Adipocyte (in vitro differentiated cells): ENCODE results near the gene ZFPL1.

Experiments used
- DNase-seq: peaks from one replicate; pipeline ENCODE4 v3.0.0-alpha.2; 2015; ENCODE audit warnings: low read depth
- H3K27me3 ChIP-seq: replicated peaks from 2 replicates; pipeline ENCODE4 v1.7.0; 2013; ENCODE audit warnings: mild to moderate bottlenecking, low read length, moderate library complexity; ENCODE audit not compliant: control insufficient read depth, insufficient read depth
- H3K36me3 ChIP-seq: 2 replicates; pipeline ENCODE4 v1.7.0; 2013; ENCODE audit warnings: low read length, mild to moderate bottlenecking, moderate library complexity; ENCODE audit not compliant: control insufficient read depth, insufficient read depth, severe bottlenecking
- H3K4me1 ChIP-seq: 2 replicates; pipeline ENCODE4 v1.7.0; 2013; ENCODE audit warnings: mild to moderate bottlenecking, low read length, moderate library complexity; ENCODE audit not compliant: control insufficient read depth, insufficient read depth
- H3K4me3 ChIP-seq: 2 replicates; pipeline ENCODE4 v1.7.0; 2013; ENCODE audit warnings: mild to moderate bottlenecking, low read length, moderate library complexity
- H3K9ac ChIP-seq: 2 replicates; pipeline ENCODE4 v1.7.0; 2013; ENCODE audit warnings: mild to moderate bottlenecking, low read length, moderate library complexity
- H3K9me3 ChIP-seq: 2 replicates; pipeline ENCODE4 v1.7.0; 2013; ENCODE audit warnings: mild to moderate bottlenecking, low read length, moderate library complexity; ENCODE audit not compliant: control insufficient read depth

ZFPL1 gene

DNA sequence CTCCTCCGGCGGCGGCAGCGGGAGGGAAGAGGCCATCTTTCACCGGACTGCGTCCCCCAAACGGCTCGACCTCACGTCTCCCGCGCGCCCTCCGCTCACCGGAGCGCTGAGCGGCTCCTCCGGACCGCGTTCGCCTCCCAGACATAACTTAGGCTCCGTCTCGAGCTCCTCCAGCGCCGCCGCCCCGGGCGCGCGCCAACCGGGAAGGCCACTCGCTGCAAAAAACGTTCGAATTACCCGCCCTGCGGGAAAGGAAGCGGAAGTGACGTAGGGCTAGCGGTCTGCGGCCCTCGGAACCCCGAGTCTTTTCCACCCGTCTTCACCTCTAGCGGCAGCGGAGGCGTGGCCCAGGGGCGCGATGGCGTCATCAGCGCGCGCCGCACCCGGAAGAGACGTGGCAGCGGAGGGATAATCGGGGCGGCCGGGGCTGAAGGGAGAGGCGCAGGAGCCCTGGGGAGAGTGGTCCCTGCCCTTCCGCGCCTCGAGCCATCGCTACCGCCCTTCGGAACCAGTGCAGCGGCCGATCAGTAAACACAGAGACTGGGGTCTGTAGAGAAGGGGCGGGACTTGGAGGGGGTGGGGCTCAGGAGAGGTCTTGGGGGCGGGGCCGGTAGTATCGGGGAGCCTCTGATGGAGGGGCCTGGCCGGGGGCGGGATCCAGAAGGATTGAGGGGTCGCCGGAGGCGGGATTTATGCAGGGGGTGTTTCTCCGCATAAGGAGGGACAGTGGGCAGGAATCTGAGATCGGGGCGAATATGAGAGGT, at the start of gene ZFPL1, which contains the start of gene CDCA5:
ZFPL1 (plus strand) TSS at position 389 of the 764 bp plus-strand sequence. CDS start 477 bp downstream, outside the sequence.
CDCA5 (minus strand) TSS at position 207 of the 764 bp plus-strand sequence; CDS start at position 145, 62 bp downstream.
- no peaks in the 10 kb centered on the region for H3K27me3 ChIP-seq
- peak within 1 kb of the TSS; percentile 97 for H3K4me3 ChIP-seq
- H3K9me3 ChIP-seq: no peaks in the 10 kb centered on the region
- H3K4me1 ChIP-seq: peaks cover 18% of the 10 kb centered on the region
- H3K9ac ChIP-seq: peak within 1 kb of the TSS; percentile 97
- H3K36me3 ChIP-seq: peaks cover 37% of the 10 kb centered on the region
- peak; percentile 98 for DNase-seq

DNA sequence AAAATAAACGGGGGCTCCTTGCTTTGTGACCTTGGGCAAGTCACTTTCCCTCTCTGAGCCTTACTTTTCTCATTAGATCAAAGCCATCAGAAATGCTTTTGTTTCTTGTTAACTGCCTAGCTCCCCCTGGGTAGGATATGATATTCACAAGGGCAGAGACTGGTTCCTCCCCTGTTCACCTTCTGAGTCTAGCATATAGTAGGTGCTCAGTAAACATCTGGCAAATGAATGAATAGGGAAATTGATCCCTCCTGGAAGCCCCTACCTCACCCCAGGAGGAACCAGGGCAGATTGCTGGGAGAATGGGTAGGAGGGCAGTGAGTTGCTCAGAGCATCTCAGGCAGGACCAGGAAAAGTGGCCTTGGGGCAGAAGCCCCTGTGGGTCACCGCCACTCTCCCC, 49.6 kb upstream of the ZFPL1 start:
- Histone ChIP-seq H3K4me1 (peaks cover 7% of the 10 kb centered on the region), H3K4me3 (no peak overlapping the region), H3K9me3 (no peaks in the 10 kb centered on the region), H3K27me3 (no peaks in the 10 kb centered on the region), H3K9ac (no peak overlapping the region), H3K36me3 (peaks cover 29% of the 10 kb centered on the region)
- no peak for DNase-seq

DNA sequence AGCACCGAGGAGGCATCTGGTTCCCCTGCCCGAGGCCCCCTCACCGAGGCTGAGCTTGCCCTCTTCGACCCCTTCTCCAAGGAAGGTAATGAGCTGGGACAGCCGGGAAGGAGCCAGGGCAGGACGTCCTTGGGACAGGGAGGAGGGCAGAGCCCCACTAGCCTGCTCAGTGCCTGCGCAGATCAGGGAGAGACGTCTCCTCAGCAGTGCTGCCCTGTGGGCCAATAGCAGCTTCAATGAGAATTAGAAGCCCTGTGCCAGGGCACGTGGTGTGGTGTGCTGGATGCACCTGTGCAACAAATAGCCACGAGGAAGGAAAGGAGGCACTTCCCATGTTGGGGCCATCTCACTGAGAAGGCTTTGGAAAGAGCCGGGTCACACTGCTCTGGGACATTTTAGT, 48.4 kb upstream of the ZFPL1 start:
- Histone ChIP-seq H3K9me3 (no peaks in the 10 kb centered on the region), H3K4me3 (no peak overlapping the region), H3K27me3 (no peaks in the 10 kb centered on the region), H3K36me3 (peaks cover 32% of the 10 kb centered on the region), H3K4me1 (peaks cover 13% of the 10 kb centered on the region), H3K9ac (no peak overlapping the region)
- DNase-seq: no peak

DNA sequence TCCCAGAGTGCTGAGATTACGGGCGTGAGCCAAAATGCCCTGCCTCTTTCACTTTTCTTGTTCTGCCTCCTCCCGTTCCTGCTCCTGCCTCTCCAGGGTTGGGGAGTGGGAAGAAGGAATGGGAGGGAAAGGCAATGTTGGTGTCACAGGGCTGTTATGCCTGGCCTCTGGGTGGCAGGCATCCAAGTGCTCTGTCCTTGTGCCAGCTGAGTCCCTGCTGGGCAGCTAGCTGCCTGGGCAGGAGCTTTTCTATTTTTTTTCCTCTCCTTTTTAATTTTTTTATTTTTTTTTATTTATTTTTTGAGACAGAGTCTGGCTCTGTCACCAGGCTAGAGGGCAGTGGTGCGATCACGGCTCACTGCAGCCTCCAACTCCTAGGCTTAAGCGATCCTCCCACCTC, 47.1 kb upstream of the ZFPL1 start:
- no peak overlapping the region for H3K4me3 ChIP-seq
- H3K27me3 ChIP-seq: no peaks in the 10 kb centered on the region
- no peak for DNase-seq
- H3K9ac ChIP-seq: no peak overlapping the region
- no peaks in the 10 kb centered on the region for H3K9me3 ChIP-seq
- H3K4me1 ChIP-seq: peaks cover 16% of the 10 kb centered on the region
- H3K36me3 ChIP-seq: peaks cover 32% of the 10 kb centered on the region

DNA sequence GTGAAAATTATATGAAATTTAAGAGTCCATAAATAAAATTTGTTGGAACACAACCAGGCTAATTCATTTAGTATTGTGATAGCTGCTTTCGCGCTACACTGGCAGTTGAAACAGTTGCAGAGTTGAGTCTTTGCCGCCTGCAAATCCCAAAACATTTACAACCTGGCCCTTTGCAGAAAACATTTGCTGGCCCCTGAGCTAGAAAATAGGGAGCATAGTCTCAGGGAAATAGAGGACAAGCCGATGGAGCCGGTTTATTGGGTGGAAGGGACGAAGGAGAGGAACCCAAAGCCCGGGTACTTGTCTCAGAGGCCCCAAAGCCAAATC, 43.5 kb upstream of the ZFPL1 start:
- DNase-seq: no peak
- Histone ChIP-seq H3K9me3 (no peaks in the 10 kb centered on the region), H3K27me3 (no peaks in the 10 kb centered on the region), H3K9ac (peak overlapping the region; percentile 88), H3K36me3 (peaks cover 23% of the 10 kb centered on the region), H3K4me3 (peak overlapping the region; percentile 85), H3K4me1 (peaks cover 35% of the 10 kb centered on the region)

DNA sequence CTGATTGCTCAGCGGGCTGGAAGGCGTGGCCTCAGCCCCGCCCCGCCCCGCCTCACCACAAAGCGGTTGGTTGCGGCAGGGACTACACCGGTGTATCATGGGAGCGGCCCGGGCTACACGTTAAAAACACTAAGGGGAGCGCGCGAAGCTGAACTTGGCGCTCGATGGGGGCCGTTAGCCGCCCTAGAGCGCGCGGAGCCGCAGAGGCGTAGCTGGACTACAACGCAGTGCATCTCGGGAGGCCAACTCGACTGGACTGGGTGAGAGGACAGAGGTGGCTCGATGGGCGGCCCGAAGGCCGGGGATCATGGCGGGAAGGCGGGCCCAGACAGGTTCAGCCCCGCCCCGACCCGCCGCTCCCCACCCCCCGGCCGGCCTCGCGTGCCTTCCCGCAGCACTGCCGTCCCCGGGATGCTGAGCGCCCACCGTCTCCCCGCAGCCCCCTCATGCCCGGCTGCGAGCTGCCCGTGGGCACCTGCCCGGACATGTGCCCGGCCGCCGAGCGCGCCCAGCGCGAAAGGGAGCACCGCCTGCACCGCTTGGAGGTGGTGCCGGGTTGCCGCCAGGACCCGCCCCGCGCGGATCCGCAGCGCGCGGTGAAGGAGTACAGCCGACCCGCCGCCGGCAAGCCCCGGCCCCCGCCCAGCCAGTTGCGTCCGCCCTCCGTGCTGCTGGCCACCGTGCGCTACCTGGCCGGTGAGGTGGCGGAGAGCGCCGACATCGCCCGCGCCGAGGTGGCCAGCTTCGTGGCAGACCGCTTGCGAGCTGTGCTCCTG, 43.0 kb upstream of the ZFPL1 start, which contains the start of gene SAC3D1:
SAC3D1 (plus strand) TSS at position 364 of the 776 bp plus-strand sequence; CDS start at position 447, 83 bp downstream.
- no peaks in the 10 kb centered on the region for H3K27me3 ChIP-seq
- peaks cover 19% of the 10 kb centered on the region for H3K36me3 ChIP-seq
- peak within 1 kb of the TSS; percentile 85 for H3K4me3 ChIP-seq
- peak; percentile 93 for DNase-seq
- peak within 1 kb of the TSS; percentile 88 for H3K9ac ChIP-seq
- H3K9me3 ChIP-seq: no peaks in the 10 kb centered on the region
- H3K4me1 ChIP-seq: peaks cover 35% of the 10 kb centered on the region

DNA sequence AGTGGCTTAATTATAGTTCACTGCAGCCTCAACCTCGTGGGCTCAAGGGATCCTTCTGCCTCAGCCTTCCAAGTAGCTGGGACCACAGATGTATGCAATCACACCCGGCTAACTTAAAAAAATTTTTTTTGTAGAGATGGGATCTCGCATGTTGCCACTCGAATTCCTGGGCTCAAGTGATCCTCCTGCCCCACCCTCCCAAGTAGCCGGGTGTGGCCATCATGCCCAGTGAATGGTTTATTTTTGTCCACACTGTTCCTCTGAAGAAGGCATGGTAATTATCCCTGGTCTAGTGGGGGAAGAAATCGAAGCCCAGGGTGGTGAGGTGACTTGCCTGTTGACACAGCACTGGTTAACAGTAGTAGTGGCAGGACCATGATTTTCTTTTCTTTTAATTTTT, 41.1 kb upstream of the ZFPL1 start:
- Histone ChIP-seq H3K27me3 (no peaks in the 10 kb centered on the region), H3K36me3 (peaks cover 14% of the 10 kb centered on the region)
- DNase-seq: no peak

DNA sequence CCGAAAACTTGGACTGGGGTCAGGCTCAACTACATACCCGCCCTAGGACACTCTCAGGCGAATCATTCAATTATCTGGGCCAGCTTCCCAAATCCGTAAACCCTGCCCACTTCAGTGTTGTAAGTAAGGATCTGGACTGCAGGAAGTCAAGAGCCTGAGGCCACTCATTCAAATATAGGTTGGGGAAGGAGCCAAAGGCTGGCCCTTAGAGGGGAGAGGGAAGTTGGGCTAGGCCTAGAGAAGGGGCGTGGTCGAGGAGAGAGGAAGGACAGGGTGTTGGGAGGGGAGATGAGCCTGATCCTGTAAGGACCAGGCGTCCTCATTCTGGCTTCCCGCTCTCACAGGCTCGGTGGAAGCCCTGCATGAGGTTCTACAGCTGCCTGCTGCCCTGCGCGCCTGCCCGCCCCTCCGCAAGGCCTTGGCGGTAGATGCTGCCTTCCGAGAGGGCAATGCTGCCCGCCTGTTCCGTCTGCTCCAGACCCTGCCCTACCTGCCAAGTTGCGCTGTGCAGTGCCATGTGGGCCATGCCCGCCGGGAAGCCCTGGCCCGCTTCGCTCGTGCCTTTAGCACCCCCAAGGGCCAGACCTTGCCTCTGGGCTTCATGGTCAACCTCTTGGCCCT, 40.0 kb upstream of the ZFPL1 start:
- H3K9ac ChIP-seq: no peak overlapping the region
- H3K4me1 ChIP-seq: peaks cover 33% of the 10 kb centered on the region
- H3K9me3 ChIP-seq: no peaks in the 10 kb centered on the region
- DNase-seq: no peak
- peaks cover 9% of the 10 kb centered on the region for H3K36me3 ChIP-seq
- H3K27me3 ChIP-seq: no peaks in the 10 kb centered on the region
- H3K4me3 ChIP-seq: peak overlapping the region; percentile 18

More for the DNA sequence above, 41.1 kb upstream of the ZFPL1 start:
- Histone ChIP-seq H3K4me3 (no peak overlapping the region), H3K9ac (no peak overlapping the region), H3K9me3 (no peaks in the 10 kb centered on the region), H3K4me1 (peaks cover 33% of the 10 kb centered on the region)

DNA sequence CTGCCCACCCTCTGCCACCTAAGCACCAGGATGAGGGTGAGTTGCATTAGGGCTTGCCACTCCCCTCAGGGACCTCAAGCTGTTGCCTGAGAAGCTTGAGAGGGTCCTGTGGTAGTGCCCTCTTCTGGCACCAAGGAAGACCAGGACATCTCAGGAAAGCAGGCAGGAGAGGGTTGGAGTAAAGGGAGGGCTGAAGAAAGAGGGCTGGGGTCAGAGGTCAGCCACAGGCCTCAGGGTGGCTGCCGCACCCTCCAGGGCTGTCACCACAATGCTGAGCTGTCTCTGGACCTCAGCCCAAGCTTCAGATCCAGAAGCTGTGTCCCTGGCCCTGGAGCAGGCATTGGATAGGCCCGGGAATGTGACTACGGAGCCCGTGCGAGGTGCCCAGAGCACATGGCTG, 39.0 kb upstream of the ZFPL1 start:
- H3K9me3 ChIP-seq: no peaks in the 10 kb centered on the region
- H3K9ac ChIP-seq: no peak overlapping the region
- H3K4me3 ChIP-seq: no peak overlapping the region
- DNase-seq: no peak
- no peaks in the 10 kb centered on the region for H3K27me3 ChIP-seq
- H3K36me3 ChIP-seq: peaks cover 7% of the 10 kb centered on the region
- H3K4me1 ChIP-seq: peaks cover 32% of the 10 kb centered on the region

DNA sequence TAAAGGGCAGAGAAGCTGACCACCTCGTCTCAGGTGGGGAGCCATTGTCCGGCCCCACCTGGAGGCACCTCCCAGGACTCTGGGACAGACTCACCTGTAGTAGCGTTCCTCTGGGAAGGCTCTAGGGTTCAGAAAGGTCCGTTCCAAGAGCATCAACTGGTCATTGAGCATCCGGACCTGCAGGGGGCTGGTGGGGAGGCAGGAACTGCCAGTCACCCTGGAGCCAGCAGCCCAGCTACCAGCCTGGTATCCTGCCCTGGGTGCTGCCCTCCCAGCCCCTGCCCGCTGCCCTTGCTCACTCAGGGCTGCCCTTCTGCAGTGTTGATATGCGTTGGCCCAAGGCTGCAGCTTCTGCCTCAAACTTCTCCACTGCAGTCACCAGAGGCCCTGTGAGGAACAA, 38.3 kb upstream of the ZFPL1 start:
- peaks cover 27% of the 10 kb centered on the region for H3K4me1 ChIP-seq
- H3K9ac ChIP-seq: no peak overlapping the region
- H3K36me3 ChIP-seq: peaks cover 7% of the 10 kb centered on the region
- H3K4me3 ChIP-seq: no peak overlapping the region
- no peak for DNase-seq
- H3K27me3 ChIP-seq: no peaks in the 10 kb centered on the region
- H3K9me3 ChIP-seq: no peaks in the 10 kb centered on the region
